Myocyte (in vitro differentiated cells): ENCODE data around the gene FCHO2. TPM values are rescaled to one million over a fixed set of nuclear protein-coding genes. Genes with fewer than 3 reads are reported as not detected.

Experiments
- DNase-seq: peaks from one replicate; pipeline ENCODE4 v3.0.0-alpha.2; 2012; ENCODE audit warnings: low read depth
- total RNA-seq: library from RNA; depleted of rRNA; stranded (reverse); fragments of >200 nt; gene quantifications from 2 replicates; pipeline ENCODE4 v1.2.3, GENCODE V29; 2014

The FCHO2 gene
- total RNA-seq, 1 donor from 2014 or later: 14.7 TPM

GRCh38 chr5:73030531-73030930 is 74.7 kb downstream of the FCHO2 start:
- DNase-seq: no peak

DNA sequence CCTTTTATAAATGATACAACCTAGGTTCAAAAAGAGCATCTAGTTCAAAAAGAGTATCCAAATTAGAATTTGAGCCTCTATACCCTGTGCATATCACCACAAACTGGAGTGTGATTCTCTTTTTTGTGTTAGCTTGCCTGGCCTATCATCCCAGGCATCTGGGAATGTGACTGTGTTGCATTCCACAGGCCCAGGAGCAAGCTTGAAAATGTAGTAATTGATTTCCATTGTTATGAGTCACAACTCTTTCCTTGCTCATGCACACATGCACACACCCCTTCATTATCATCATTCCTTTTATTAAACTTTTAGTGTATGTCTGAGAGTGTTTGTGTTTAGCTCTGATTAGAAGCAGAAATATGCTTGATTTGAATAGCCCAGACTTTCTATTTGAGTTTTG is 75.2 kb downstream of the FCHO2 start:
- DNase-seq: peak; percentile 70

DNA sequence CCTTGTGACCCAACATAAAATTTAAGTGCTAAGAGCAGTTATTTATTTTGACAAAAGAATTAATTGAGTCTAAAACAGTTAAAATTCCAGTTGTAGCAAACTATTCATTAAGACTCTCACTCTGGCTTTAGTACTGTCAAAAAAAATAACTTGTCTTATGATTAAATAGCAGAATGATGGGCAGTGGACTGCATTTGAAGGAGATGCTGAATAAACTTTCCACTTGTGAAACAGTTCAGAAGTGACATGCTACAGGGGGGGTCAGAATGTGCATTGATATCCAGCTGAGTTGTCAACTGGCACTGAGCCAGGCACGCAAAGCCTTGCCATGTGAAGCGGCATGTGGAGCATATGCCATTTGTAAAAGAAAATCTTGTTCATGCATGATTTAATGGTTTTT is 76.0 kb downstream of the FCHO2 start:
- peak; percentile 68 for DNase-seq

GRCh38 chr5:73032635-73033034 is 76.8 kb downstream of the FCHO2 start:
- no peak for DNase-seq

DNA sequence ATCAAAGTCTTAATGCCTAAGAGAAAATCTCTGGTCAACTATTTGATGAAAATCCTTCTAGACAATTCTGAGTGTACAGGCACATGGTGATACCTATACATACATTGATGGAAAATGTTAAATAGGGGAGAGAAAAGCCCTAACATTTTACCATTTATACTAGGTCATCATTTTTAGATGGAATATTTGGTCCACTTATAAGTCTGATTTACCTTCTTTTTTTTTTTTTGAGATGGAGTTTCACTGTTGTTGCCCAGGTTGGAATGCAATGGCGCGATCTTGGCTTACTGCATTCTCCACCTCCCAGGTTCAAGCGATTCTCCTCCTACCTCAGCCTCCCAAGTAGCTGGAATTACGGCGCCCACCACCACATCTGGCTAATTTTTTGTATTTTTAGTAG is 81.7 kb downstream of the FCHO2 start:
- DNase-seq: no peak

- peak; percentile 7 for DNase-seq
These were observed 83.2 kb downstream of the FCHO2 start for GRCh38 chr5:73039082-73039481.

- DNase-seq: no peak
These were observed 87.2 kb downstream of the FCHO2 start for GRCh38 chr5:73042993-73043392.

DNA sequence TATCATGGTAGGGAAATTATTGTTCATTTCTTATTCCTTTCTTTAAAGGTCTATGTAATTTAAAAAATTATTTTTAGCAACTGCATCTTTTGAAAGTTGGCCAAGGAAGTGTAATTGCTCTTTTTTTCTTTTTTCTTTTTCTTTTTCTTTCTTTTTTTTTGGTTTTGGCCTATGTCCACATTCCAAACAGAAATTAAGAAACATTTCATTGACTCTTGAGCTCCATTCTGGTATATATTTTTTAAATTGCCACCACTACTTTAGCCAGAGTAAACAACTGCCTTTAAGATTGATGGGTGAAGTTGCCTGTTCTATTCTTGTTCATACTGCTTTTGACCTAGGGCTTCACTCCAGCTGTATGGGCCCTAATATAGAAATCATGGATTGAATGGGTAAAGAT is 88.7 kb downstream of the FCHO2 start:
- DNase-seq: no peak

- no peak for DNase-seq
These were observed 89.8 kb downstream of the FCHO2 start for GRCh38 chr5:73045623-73046022.

GRCh38 chr5:73061593-73061992 is 105.8 kb downstream of the FCHO2 start:
- peak; percentile 37 for DNase-seq

- DNase-seq: peak; percentile 24
These were observed 110.6 kb downstream of the FCHO2 start for GRCh38 chr5:73066466-73066865.

DNA sequence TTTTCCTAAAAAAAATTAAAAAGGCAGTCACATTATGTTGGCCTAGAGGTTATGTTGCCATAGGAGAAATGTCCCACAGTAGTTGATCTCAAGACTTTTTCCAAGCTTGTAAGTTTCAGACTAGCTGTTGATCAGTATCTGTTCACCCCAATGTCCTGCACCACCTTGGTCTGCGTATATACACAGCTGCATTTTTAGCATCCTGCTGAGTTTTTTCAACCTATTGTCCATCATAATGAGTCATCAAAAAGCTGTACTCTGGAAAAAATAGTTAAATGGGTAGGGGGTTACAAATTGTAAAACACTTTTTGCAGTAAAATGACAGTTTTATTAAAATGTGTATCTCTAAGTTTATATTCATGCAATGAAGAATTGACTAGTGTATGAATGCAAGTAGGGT is 111.4 kb downstream of the FCHO2 start:
- DNase-seq: no peak

DNA sequence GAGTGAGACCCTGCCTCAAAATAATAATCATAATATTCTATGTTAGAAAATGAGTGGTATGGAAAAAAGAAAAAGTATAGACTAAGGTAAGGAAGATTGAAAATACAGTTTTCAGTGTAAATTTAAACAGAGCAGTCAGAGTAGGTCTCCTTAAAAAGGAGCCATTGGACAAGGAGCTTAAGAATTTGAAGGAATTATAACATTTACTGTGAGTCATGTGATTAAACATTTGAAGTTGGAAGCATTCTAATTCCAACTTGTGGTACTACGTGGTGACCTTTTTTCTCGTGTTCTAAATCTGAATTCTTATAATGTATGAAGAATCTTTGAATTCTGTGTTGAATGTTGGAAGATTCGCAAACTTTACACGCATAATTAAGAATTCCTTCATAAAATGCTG is 125.3 kb downstream of the FCHO2 start:
- DNase-seq: no peak

DNA sequence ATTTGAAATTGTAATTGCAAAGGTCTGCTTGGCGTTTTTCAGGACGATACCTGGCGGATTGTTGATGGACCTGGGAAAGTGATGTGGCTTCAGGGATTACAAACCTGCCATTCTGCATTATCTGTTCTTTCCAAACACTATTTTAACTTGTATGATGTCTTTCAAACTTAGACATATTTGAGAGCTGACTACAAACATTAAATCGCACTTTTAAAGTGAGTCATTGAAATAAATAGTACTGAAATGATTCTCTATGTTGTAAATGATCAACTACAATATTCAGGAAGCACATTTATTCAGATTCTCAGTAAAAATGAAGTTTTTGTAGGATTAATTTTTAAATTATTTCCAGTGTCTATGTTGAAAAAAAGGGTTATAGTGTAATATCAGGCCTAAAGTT is 132.2 kb downstream of the FCHO2 start:
- DNase-seq: no peak

- peak; percentile 69 for DNase-seq
These were observed 138.1 kb downstream of the FCHO2 start for GRCh38 chr5:73093943-73094342.

GRCh38 chr5:73094415-73094814 is 138.6 kb downstream of the FCHO2 start:
- DNase-seq: no peak

GRCh38 chr5:73095564-73096238 is 139.9 kb downstream of the FCHO2 start:
- DNase-seq: no peak

DNA sequence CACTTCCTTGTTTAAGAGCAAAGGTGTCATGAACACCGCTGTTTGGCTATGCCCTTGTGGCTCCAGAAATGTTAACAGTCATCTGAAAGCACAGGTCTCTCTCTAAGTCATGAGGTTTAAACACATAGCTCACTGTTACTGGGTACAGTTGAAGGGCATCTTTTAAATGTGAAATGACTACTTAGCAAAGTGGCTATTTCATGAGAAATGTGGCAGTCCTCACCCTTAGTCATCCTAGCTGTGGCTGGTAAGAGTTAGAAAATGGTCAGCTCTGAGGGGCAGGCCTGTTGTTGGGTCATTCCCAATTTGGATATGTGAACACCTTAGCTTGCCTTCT is 140.4 kb downstream of the FCHO2 start:
- no peak for DNase-seq

GRCh38 chr5:73097740-73098139 is 141.9 kb downstream of the FCHO2 start:
- no peak for DNase-seq

GRCh38 chr5:73100109-73100508 is 144.3 kb downstream of the FCHO2 start:
- DNase-seq: no peak

- no peak for DNase-seq
These were observed 148.0 kb downstream of the FCHO2 start for GRCh38 chr5:73103870-73104299.

DNA sequence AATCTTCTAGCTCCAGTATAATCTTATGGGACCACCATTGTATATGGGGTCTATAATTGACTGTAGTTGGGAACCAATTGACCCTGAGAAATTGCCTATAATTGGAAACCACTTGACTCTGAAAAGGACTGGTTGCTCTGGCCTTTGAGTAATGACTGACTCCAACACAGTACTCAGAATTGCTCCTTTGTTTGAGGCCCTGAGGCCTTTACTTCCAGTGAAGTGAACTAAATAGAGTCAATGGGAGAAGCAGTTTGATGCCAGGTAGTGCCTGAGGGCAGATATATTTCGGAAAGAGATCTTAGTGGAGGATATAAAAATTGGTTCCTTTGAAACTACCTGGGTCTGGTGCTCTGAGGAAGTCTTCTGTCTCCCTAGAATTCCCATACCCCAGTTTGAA is 148.5 kb downstream of the FCHO2 start:
- DNase-seq: no peak

DNA sequence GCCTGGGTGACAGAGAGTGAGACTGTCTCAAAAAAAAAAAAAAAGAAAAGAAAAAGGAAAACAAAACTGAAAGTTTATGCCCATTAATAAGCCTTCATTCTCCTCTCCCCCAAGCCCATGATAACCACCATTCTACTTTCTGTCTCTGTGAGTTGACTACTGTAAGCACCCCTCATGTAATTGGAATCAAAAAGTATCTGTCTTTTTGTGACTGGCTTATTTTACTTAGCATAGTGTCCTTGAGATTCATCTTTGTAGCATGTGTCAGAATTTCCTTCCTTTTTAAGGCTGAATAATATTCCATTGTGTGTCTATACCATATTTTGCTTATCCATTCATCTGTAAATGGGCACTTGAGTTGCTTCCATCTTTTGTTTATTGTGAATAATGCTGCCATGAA is 150.5 kb downstream of the FCHO2 start:
- DNase-seq: no peak

DNA sequence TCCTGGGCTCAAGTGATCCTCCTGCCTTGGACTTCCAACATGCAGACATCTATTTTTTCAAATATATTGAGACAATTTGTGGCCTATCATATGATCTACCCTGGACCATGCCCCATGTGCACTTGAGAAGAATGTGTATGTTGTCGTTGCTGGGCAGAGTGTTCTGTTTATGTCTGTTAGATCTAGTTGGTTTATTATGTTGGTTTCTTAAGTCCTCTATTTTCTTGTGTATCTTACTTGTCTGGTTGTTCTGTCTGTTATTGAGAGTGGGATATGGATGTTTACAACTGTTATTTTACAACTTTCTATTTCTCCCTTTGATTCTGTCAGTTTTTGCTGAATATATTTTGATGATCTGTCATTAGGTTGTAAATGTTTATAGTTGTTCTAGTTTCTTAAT is 154.3 kb downstream of the FCHO2 start:
- DNase-seq: no peak
